PC-9 (cell line): ENCODE measurements around the gene MYL6.

Experiments used
- CTCF ChIP-seq: fragments of 200-600 bp; sonication (generic); conservative IDR thresholded peaks from 2 replicates; pipeline ENCODE4 v1.6.1; 2017; ENCODE audit warnings: mixed run types, antibody characterized with exemption, mild to moderate bottlenecking, moderate library complexity
- EZH2 ChIP-seq: fragments of 200-600 bp; sonication (generic); IDR thresholded peaks from 2 replicates; pipeline ENCODE4 v1.8.0; 2017; ENCODE audit warnings: antibody characterized with exemption, low read depth

GRCh38 chr12:56189918-56190694, 31.9 kb downstream of the MYL6 start:
- TF ChIP-seq CTCF = peak; percentile 32; the same call in 1 of the 2 replicates
- TF ChIP-seq EZH2 = no peak
